RPMI8226 (cell line): Measurements from ENCODE around the gene SCGB1D1.

Experiments
- DNase-seq: peaks from one replicate; pipeline ENCODE4 v3.0.0-alpha.2; 2015

SCGB1D1 gene, protein sequence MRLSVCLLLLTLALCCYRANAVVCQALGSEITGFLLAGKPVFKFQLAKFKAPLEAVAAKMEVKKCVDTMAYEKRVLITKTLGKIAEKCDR

DNA sequence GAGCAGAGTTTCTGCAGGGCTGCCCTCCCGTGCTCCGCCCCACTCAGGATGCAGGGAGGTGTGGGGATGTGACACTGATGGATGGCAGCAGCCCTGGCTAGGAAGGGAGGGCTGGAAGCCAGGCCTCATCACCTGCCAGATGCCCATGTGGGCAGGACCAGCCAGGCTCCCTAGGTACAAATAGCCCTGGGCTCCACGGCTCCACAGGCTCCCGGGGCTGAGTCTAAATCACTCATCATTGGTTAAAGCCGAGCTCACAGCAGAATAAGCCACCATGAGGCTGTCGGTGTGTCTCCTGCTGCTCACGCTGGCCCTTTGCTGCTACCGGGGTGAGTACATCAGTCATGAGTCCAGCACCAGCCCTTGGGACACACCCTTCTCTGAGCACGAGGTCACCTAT lies at the start of gene SCGB1D1:
Gene SCGB1D1 (plus strand): TSS at position 206 of the 400 bp plus-strand sequence. CDS start 69 bp downstream, at position 275.
- DNase-seq, result no peak

- DNase-seq, result no peak
These were observed 49.5 kb upstream of the SCGB1D1 start for GRCh38 chr11:62140304-62141110.

- DNase-seq, result no peak
These were observed 48.6 kb upstream of the SCGB1D1 start for GRCh38 chr11:62141111-62142042.

GRCh38 chr11:62142043-62142375 lies 48.0 kb upstream of the SCGB1D1 start:
- no peak for DNase-seq

DNA sequence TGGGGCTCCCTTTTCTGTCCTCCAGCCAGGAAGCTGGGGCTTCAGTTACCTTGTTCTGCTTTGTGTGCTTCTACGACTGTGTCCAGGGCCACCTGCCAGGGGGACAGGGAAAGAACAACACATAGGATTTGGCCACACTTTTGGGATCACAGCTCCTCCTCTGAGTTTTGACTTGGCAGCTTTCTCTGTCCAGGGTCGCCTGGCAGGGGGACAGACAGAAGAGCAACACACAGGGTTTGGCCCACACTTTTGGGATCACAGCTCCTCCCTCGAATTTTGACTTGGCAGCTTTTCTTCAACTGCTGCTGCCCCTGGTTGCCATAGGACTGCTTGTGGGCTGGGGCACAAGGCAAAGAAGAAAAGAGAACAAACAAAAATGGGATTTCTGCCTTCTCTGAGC lies 47.1 kb upstream of the SCGB1D1 start:
- no peak for DNase-seq

- DNase-seq, result no peak
These were observed 46.3 kb upstream of the SCGB1D1 start for GRCh38 chr11:62143727-62144126.

DNA sequence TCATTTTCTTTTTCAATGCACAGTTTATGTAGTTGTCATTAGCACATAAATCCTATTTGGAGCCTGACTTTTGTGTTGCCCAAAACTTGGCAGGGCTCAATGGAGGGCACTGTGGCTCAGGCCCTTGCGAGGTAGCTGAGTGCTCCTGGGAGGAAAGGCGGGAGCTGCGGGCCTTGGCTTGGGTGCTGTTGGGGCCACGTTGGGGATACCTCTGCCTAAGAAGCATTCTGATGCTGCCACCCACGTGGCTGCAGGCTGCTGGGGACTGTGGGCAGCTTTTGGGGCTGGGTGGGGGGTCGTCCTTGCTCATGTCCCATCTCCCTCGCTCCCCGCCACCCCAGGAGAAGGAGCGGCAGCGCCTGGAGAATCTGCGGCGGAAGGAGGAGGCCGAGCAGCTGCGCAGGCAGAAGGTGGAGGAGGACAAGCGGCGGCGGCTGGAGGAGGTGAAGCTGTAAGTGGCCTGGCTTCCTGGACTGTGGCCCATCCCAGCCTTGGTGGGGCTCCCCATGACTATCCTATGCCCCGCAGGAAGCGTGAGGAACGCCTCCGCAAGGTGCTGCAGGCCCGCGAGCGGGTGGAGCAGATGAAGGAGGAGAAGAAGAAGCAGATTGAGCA lies 45.3 kb upstream of the SCGB1D1 start:
- no peak for DNase-seq

DNA sequence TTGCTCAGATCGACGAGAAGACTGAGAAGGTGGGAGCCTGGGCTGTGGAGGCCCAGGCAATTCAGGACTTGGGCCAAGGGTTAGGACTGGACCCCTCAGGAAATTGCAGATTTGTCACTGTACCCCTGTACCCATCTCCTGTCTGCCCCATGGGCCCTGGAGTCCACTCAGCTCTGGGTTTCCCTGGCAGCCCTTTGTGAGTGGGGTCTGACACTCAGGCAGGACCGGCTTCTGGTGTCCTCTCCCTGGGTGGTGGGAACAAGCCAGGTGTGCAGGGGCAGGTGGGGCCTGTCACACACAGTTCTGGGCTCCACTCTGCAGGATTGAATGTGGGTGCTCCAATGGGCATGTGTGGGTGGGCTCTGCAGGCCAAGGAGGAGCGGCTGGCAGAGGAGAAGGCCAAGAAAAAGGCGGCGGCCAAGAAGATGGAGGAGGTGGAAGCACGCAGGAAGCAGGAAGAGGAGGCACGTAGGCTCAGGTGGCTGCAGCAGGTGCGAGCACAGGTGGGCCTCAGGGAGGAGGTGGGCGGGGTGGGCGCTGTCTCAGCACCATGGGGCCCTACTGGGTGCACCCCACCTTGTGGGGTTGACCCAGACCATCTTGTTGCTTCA lies 44.6 kb upstream of the SCGB1D1 start:
- DNase-seq, result no peak

GRCh38 chr11:62146476-62147200 lies 43.4 kb upstream of the SCGB1D1 start:
- no peak for DNase-seq

GRCh38 chr11:62147545-62147944 lies 42.5 kb upstream of the SCGB1D1 start:
- no peak for DNase-seq

- no peak for DNase-seq
These were observed 41.6 kb upstream of the SCGB1D1 start for GRCh38 chr11:62148271-62148980.

DNA sequence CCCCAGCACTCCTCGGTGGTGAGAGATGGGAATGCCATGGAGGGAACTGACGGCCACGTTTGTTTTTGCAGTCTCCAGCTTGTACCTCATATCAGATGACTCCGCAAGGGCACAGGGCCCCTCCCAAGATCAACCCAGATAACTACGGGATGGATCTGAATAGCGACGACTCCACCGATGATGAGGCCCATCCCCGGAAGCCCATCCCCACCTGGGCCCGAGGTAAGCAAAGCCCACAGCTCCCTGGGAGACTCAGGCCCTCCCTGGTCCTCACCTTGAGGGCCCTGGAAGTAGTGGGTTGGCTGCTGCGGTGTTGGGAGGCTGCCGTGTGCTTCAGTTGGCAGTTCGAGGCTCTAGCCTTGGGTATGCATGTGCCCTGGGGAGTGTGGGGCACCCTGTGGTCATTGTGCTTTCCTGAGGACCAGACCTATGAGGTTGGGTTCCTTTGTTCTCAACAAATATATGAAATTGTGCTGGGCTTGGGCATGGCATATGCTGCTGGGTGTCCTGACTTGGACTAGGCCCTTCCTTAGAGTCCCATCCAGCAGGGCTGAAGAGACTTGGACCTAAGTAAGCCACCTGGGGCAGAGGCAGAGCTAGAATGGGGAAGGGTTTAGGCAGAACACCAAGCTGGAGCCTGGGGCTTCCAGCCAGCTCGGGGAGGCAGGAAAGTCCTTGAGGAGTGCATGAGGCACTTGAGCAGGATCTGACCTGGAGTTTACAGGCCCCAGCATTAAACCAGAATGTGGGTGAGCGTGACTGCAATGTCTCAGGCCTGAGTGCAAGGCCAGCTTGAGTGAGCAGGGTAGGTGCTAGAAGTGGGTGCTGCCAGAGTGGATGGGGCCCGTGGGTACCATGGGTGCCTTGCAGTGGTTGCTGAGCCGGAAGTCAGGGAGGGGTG lies 39.8 kb upstream of the SCGB1D1 start:
- no peak for DNase-seq

DNA sequence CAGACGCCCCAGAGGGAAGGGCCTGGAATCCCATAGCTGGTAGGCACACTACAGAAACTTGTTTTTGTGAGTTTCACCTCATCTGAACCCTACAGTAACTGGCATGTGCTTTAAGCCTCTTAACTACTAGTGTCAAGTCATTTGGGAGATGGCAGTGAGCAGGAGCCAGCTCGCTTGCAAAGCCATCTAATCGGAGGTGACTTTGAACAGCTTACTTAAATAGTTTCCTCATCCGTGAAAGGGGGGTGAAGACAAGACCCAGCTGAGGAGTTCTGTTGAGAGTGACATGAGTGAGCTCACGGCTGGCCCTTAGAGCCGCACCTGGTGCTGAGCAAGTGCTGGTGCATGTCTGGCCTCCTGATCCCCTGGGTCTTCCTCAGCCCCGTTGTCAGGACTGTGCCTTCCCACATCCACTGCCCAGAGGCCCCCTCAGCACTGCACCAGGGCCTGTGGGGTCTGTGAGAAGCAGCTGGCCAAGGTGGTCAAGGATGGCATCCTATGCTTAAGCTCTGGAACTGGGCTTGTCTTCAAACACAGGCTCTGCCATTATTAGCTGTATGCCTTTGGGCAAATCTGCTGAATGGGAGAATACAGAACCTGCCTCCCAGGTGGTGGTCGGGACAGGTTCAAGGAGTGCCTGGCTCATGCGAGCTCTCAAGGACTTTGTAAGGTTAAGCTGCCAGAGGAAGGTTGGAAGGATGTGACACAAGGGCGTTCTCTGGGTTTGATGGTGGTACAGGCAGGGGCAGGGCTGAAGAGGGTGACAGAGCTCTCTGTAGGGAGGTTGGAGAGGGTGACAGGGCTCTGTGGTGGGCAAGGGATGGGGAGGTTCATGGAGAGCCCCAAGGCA lies 38.9 kb upstream of the SCGB1D1 start:
- DNase-seq, result no peak

DNA sequence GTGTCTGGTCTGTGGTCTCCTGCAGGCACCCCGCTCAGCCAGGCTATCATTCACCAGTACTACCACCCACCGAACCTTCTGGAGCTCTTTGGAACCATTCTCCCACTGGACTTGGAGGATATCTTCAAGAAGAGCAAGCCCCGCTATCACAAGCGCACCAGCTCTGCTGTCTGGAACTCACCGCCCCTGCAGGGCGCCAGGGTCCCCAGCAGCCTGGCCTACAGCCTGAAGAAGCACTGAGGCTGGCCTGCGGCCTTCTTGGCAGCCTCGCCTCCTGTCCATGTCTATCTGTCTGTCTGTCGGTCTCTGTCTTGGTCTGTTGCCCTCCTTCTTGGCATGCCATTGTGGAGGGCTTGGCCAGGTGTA lies 38.3 kb upstream of the SCGB1D1 start:
- no peak for DNase-seq

DNA sequence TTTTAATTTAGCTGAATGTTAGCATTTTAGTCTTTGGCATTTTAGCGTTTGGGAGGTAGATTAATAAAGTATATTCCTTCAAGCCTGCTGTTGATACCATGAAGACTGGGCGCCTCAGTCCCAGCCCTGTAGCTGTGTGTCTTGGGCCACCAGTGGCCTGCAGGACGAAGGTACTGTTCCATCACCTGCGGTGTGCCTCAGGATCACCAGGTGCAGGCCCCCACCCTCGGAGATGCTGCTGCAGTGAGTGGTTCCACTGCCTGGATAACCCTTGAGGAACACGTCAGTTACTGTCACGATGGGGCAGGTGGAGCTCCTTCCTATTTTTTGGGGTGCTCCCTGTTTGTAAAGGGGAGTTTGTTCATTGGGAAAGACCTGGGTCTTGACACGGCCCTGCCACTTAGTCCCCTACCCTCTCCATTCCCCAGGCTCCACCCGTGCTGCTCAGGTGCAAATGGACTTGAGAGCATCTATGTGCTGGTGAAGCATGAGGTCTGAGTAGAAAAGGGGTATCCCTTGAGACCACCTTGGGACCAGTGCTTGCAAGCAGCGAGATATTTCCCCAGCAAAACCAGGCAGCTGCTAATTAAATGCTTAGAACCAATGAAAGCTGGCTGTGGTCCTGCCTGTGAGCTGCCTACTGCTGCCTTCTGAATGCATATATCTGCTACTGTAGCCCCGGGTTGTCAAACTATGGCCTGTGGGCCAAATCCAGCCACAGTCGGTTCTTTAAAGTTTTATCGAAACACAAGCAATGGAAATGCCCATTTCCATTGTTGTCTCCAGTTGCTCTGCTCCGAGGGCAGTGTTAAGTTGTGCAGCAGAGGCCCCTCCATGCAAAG lies 37.5 kb upstream of the SCGB1D1 start:
- DNase-seq, result no peak

- DNase-seq, result no peak
These were observed 37.0 kb upstream of the SCGB1D1 start for GRCh38 chr11:62153087-62153395.

- DNase-seq, result no peak
These were observed 36.4 kb upstream of the SCGB1D1 start for GRCh38 chr11:62153617-62154016.

DNA sequence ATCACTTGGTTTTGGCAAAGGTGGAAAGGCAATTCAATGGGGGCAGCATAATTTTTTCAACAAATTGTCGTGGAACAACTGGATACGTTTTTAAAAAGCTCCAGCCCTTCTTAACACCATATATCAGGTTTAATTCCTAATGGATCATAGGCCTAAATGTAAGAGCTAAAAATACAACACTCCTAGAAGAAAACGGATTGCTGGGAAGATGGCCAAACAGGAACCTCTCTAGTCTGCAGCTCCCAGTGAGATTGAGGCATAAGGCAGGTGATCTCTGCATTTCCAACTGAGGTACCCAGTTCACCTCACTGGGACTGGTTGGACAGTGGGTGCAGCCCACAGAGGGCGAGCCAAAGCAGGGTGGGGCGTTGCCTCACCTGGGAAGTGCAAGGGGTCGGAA lies 32.4 kb upstream of the SCGB1D1 start:
- no peak for DNase-seq

DNA sequence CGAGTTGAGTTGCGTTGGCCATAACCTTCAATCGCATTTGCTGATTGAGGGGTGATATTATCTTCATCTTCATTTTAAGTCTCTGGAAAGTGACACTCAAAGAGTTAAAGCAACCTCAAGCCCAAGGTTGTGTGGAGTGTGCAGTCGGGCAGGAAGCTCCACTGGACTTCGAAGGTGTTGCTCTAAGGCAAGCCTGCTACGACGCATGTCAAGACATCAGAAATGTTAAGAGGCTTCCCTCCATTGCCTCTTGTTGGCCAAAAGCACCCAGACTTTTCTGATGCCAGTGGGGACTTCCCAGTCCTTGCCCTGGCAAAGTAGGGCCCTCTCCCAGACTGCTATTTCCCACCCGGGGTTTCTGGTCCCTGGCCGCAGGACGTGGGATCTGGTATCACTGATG lies 23.6 kb upstream of the SCGB1D1 start:
- no peak for DNase-seq
